OCI-LY3 (cell line): ENCODE data around the gene WSCD2.

ENCODE experiments used
- H2AFZ ChIP-seq: fragments of 200-600, 300-600 bp; shearing (Covaris generic); 2 replicates; pipeline ENCODE4 v1.6.0; 2014; ENCODE audit warnings: antibody characterized with exemption, low read depth, low read length
- H3K27ac ChIP-seq: fragments of 200-600, 300-600 bp; sonication (generic); 2 replicates; pipeline ENCODE4 v1.5.1; 2014; ENCODE audit warnings: mild to moderate bottlenecking, low read length, moderate library complexity, mixed read lengths
- H3K27me3 ChIP-seq: fragments of 200-600, 300-600 bp; sonication (generic); 2 replicates; pipeline ENCODE4 v1.6.1; 2014; ENCODE audit warnings: low read depth, low read length, mixed read lengths
- H3K36me3 ChIP-seq: fragments of 200-600, 300-600 bp; sonication (generic); replicated peaks from 2 replicates; pipeline ENCODE3; 2014; ENCODE audit warnings: low read depth, low read length, mixed read lengths
- H3K4me1 ChIP-seq: fragments of 300-600, 200-600 bp; sonication (generic); 2 replicates; pipeline ENCODE4 v1.6.1; 2014; ENCODE audit warnings: low read length, mixed read lengths
- H3K4me2 ChIP-seq: fragments of 200-600, 300-600 bp; sonication (generic); 2 replicates; pipeline ENCODE4 v1.6.1; 2014; ENCODE audit warnings: low read length, mixed read lengths
- H3K4me3 ChIP-seq: fragments of 300-600, 200-600 bp; sonication (generic); 2 replicates; pipeline ENCODE4 v1.5.1; 2014; ENCODE audit warnings: antibody characterized with exemption, mild to moderate bottlenecking, low read length, moderate library complexity
- H3K79me2 ChIP-seq: fragments of 300-600, 200-600 bp; shearing (Covaris generic); 2 replicates; pipeline ENCODE4 v1.6.1; 2014; ENCODE audit warnings: mild to moderate bottlenecking, low read length, mixed read lengths
- H3K9ac ChIP-seq: fragments of 300-600, 200-600 bp; shearing (Covaris generic); 2 replicates; pipeline ENCODE4 v1.6.0; 2014; ENCODE audit warnings: mild to moderate bottlenecking, low read length, moderate library complexity
- H3K9me3 ChIP-seq: fragments of 200-600, 300-600 bp; shearing (Covaris generic); 2 replicates; pipeline ENCODE4 v1.6.1; 2014; ENCODE audit warnings: low read length, mixed read lengths; ENCODE audit not compliant: insufficient read depth
- H4K20me1 ChIP-seq: fragments of 200-600, 300-600 bp; sonication (generic); 2 replicates; pipeline ENCODE4 v1.6.1; 2016; ENCODE audit warnings: low read length, mixed read lengths; ENCODE audit not compliant: insufficient read depth
- CTCF ChIP-seq: fragments of 200-600, 300-600 bp; sonication (generic); IDR thresholded peaks from 2 replicates; pipeline ENCODE4 v1.5.1; 2014; ENCODE audit warnings: antibody characterized with exemption, low read length, low read depth
- EZH2phosphoT487 ChIP-seq: fragments of 200-600 bp; shearing (Covaris generic); IDR thresholded peaks from 2 replicates; pipeline ENCODE4 v1.6.1; 2018; ENCODE audit warnings: antibody characterized with exemption, mixed run types, low read depth

Gene WSCD2

GRCh38 chr12:108103087-108103486 lies 26.0 kb upstream of the WSCD2 start:
- H4K20me1 ChIP-seq: no peaks in the 10 kb centered on the region
- H3K4me1 ChIP-seq: peaks cover 11% of the 10 kb centered on the region; the same call in 1 of the 2 replicates
- H3K4me3 ChIP-seq: no peak overlapping the region
- no peak overlapping the region for H3K4me2 ChIP-seq
- TF ChIP-seq CTCF: no peak
- no peak for TF ChIP-seq EZH2phosphoT487
- no peak overlapping the region for H3K9ac ChIP-seq
- no peaks in the 10 kb centered on the region for H3K9me3 ChIP-seq
- no peaks in the 10 kb centered on the region for H3K36me3 ChIP-seq
- H3K27me3 ChIP-seq: peaks cover 15% of the 10 kb centered on the region; the same call in 1 of the 2 replicates
- H3K27ac ChIP-seq: no peak overlapping the region
- no peak overlapping the region for H2AFZ ChIP-seq
- H3K79me2 ChIP-seq: no peaks in the 10 kb centered on the region

DNA sequence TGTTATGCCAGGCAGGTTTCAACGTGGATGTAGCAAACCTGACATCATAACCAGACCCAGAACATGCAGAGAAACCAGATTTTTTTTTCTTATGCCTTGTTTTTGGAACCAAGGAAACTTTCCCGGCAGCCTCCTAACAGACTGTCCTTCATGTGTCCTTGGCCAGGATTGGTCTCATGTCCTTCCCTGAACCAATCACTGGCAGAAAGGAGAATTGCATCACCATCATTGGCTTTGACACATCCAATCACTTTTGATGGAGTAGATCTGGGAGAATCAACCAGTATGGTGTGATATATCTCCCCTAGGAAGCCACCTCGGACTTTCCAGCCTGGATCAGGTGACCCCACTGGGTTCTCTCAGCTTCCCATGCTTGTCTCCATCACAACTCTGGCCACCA lies 25.6 kb upstream of the WSCD2 start:
- Histone ChIP-seq H3K4me1 (peaks cover 11% of the 10 kb centered on the region; the same call in 1 of the 2 replicates), H2AFZ (no peak overlapping the region), H3K9me3 (no peaks in the 10 kb centered on the region), H3K4me3 (no peak overlapping the region), H3K36me3 (no peaks in the 10 kb centered on the region), H4K20me1 (no peaks in the 10 kb centered on the region), H3K27ac (no peak overlapping the region), H3K27me3 (peaks cover 15% of the 10 kb centered on the region; the same call in 1 of the 2 replicates), H3K79me2 (no peaks in the 10 kb centered on the region), H3K9ac (no peak overlapping the region), H3K4me2 (no peak overlapping the region)
- TF ChIP-seq EZH2phosphoT487 (no peak), CTCF (no peak)

GRCh38 chr12:108104657-108105056 lies 24.4 kb upstream of the WSCD2 start:
- H3K9ac ChIP-seq: no peak overlapping the region
- no peak overlapping the region for H3K4me3 ChIP-seq
- no peak overlapping the region for H3K4me2 ChIP-seq
- H3K27ac ChIP-seq: no peak overlapping the region
- H3K79me2 ChIP-seq: no peaks in the 10 kb centered on the region
- H3K4me1 ChIP-seq: peaks cover 11% of the 10 kb centered on the region; the same call in 1 of the 2 replicates
- no peaks in the 10 kb centered on the region for H3K9me3 ChIP-seq
- H3K27me3 ChIP-seq: peaks cover 11% of the 10 kb centered on the region; the same call in 1 of the 2 replicates
- H2AFZ ChIP-seq: no peak overlapping the region
- TF ChIP-seq EZH2phosphoT487: no peak
- no peak for TF ChIP-seq CTCF
- H4K20me1 ChIP-seq: no peaks in the 10 kb centered on the region
- no peaks in the 10 kb centered on the region for H3K36me3 ChIP-seq

DNA sequence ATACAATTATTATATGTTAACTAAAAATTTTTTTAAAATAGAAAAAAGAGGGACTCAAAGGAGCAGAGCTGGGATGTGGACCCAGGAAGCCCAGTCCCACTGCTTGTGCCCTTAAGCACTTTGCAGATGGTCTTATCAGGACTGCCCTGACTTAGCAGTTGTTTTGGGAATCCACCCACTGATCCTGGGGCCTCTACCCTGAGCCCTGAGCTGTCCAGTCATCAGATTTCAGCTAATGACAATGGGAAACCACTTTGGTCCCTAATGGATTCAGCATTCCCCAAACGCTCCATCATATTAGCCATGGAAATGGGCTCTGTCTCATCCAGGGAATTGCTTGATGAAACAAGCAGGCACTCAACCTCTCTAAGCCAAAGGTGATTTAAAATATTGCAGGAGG lies 22.5 kb upstream of the WSCD2 start:
- H4K20me1 ChIP-seq: no peaks in the 10 kb centered on the region
- H2AFZ ChIP-seq: no peak overlapping the region
- H3K9me3 ChIP-seq: no peaks in the 10 kb centered on the region
- no peak for TF ChIP-seq EZH2phosphoT487
- no peak for TF ChIP-seq CTCF
- no peak overlapping the region for H3K4me3 ChIP-seq
- no peaks in the 10 kb centered on the region for H3K79me2 ChIP-seq
- peaks cover 6% of the 10 kb centered on the region; the same call in 1 of the 2 replicates for H3K27me3 ChIP-seq
- peaks cover 9% of the 10 kb centered on the region; the same call in 1 of the 2 replicates for H3K4me1 ChIP-seq
- no peak overlapping the region for H3K4me2 ChIP-seq
- H3K9ac ChIP-seq: no peak overlapping the region
- no peak overlapping the region for H3K27ac ChIP-seq
- H3K36me3 ChIP-seq: no peaks in the 10 kb centered on the region
